Measurements from ENCODE around the gene KRTAP10-6.
"Not testable (repeated sequence)": the region's sequence is repeated elsewhere in the genome, so short reads cannot be mapped to it uniquely, and the experiment has no call there.

The KRTAP10-6 gene

DNA sequence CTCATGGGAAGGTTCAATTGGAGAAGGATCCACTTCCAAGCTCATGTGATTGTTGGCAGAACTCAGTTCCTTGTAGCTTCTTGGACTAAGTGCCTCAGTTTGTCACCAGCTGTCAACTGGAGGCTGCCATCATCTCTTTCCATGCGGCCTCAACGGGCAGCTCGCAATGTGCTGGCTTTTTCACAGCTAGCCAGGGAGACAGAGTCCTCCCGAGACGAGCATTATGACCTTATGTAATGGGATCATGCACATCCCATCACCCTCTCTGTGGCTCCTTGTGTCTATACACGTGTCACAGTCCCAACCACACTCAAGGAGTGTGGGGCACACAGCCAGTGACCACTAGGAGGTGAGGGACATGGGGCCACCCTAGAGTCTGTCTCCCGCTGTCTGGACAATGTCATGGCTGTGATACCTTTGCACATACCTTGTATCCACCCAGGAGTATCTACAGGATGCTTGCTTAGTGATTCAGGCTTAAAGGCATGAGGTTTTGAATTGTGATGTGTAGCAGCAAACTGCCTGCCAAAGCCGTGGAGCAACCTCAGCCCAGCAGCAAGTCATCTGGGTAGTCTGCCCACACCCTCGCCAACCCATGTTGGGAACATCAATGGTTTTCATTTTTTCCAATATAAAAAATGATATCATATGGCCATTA is 3.9 kb upstream of the KRTAP10-6 start:
- in situ Hi-C loops (cut with HindIII; ENCODE audit: low sequenced_read_pairs) = no loop called here
- TF ChIP-seq, protein P1, sequence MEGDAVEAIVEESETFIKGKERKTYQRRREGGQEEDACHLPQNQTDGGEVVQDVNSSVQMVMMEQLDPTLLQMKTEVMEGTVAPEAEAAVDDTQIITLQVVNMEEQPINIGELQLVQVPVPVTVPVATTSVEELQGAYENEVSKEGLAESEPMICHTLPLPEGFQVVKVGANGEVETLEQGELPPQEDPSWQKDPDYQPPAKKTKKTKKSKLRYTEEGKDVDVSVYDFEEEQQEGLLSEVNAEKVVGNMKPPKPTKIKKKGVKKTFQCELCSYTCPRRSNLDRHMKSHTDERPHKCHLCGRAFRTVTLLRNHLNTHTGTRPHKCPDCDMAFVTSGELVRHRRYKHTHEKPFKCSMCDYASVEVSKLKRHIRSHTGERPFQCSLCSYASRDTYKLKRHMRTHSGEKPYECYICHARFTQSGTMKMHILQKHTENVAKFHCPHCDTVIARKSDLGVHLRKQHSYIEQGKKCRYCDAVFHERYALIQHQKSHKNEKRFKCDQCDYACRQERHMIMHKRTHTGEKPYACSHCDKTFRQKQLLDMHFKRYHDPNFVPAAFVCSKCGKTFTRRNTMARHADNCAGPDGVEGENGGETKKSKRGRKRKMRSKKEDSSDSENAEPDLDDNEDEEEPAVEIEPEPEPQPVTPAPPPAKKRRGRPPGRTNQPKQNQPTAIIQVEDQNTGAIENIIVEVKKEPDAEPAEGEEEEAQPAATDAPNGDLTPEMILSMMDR (IDR thresholded peaks at IDR 0.05; ENCODE audit: low read depth, low read length) = no peak
- DNase-seq (ENCODE audit: low read depth, low spot score) = no peak
- H3K4me3 ChIP-seq (ENCODE audit: low read depth, low read length) = no peak overlapping the region

DNA sequence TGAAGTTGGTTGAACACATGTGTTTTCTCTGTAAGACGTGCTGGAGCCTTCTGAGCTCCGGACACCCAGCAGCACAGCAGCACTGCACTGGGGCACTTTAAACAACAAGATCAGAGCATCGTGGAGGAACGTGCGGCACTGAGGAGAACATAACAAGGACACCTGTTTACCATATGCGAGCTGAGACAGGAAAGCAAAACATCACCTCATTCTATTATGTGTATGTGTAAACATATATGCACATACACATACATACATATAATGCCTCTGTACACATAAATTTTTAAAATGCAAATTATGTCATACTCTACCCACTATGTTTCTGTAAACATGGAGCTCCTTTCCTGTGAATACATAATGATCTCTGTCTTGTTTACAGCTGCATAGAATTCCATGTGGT is 3.2 kb upstream of the KRTAP10-6 start:
- DNase-seq (ENCODE audit: low read depth, low spot score) = no peak
- in situ Hi-C loops (cut with HindIII; ENCODE audit: low sequenced_read_pairs) = no loop called here
- no peak overlapping the region for H3K4me3 ChIP-seq (ENCODE audit: low read depth, low read length)
- TF ChIP-seq, protein P1 (IDR thresholded peaks at IDR 0.05; ENCODE audit: low read depth, low read length) = no peak

DNA sequence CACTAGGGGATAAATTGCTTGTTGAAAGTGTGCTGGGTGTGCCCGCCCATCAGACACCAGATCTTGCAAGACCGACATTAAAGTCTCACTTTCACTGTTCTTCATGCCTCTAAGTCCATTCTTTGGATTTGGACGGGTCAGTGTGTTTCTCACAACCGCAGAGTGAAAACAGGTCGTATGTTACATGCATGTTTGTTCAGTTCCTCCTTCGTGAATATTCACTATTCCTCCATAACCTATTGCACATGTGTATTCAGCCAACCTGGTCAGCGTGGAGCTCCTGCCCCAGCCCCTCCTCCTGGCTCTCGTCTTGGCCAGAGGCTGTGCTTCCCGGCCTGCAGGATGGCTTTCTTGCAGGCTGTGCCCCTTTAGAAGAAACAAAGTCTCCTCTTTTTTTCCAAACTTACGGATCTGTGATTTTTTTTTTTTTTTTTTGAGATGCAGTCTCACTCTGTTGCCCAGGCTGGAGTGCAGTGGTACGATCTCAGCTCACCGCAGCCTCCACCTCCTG is 2.2 kb upstream of the KRTAP10-6 start:
- DNase-seq (ENCODE audit: low read depth, low spot score) = no peak
- in situ Hi-C loops (cut with HindIII; ENCODE audit: low sequenced_read_pairs) = no loop called here
- H3K4me3 ChIP-seq (ENCODE audit: low read depth, low read length) = no peak overlapping the region
- TF ChIP-seq, protein P1 (IDR thresholded peaks at IDR 0.05; ENCODE audit: low read depth, low read length) = no peak

DNA sequence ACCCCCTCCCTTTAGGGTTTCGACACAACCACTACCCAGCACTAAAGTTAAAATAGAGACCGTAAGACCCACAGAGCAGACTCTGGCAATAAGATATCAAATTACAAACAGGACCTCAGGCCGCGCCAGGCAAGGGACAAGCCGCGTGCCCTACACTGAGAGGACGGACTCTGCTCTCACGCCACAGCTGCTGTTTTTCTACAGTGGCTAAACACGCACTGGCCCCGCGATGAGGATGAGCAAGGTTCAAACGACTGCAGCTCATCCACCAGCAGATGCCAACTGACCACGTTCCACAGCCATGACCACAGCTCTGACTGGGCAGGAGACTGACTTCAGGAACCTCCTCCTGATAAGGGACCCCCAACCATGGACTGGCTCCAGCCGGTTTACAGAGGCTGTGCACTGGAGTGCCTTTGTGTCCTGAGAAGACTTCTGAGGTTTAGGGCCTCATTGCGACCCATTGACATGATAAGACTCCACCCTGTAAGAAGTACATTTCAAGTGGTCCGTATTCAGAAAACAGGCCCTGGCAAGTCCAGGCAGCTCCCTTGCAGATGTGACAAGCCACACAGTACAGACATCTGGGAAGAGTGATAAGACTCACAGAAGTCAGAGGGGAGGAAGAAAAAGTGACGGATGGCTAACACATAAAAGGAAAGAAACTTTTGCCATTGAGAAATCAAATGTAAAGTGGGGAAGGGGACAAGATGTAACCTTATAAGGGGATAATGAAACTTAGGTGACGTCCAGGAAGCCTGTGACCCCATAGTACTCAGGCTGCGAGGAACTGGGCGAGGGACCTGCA is 1.5 kb upstream of the KRTAP10-6 start:
- TF ChIP-seq, protein P1 (IDR thresholded peaks at IDR 0.05; ENCODE audit: low read depth, low read length) = no peak
- H3K4me3 ChIP-seq (ENCODE audit: low read depth, low read length) = no peak overlapping the region

DNA sequence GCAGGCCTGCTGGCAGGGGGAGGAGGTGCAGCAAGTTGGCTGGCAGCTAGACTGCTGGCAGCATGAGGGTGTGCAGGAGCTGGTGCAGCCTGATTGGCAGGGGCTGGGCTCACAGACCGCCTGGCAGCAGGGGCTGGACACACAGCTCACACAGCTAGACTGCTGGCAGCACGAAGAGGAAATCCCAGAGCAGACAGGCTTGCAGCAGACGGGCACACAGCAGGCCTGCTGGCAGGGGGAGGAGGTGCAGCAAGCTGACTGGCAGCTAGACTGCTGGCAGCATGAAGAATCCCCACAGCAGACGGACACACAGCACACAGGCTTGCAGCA is 539 bp downstream of the KRTAP10-6 start:
- DNase-seq (ENCODE audit: low read depth, low spot score); H3K4me3 ChIP-seq (ENCODE audit: low read depth, low read length); in situ Hi-C loops (cut with HindIII; ENCODE audit: low sequenced_read_pairs): not testable (repeated sequence)

More for the DNA sequence above, 1.5 kb upstream of the KRTAP10-6 start:
- no peak for DNase-seq (ENCODE audit: low read depth, low spot score)
- in situ Hi-C loops (cut with HindIII; ENCODE audit: low sequenced_read_pairs) = no loop called here

DNA sequence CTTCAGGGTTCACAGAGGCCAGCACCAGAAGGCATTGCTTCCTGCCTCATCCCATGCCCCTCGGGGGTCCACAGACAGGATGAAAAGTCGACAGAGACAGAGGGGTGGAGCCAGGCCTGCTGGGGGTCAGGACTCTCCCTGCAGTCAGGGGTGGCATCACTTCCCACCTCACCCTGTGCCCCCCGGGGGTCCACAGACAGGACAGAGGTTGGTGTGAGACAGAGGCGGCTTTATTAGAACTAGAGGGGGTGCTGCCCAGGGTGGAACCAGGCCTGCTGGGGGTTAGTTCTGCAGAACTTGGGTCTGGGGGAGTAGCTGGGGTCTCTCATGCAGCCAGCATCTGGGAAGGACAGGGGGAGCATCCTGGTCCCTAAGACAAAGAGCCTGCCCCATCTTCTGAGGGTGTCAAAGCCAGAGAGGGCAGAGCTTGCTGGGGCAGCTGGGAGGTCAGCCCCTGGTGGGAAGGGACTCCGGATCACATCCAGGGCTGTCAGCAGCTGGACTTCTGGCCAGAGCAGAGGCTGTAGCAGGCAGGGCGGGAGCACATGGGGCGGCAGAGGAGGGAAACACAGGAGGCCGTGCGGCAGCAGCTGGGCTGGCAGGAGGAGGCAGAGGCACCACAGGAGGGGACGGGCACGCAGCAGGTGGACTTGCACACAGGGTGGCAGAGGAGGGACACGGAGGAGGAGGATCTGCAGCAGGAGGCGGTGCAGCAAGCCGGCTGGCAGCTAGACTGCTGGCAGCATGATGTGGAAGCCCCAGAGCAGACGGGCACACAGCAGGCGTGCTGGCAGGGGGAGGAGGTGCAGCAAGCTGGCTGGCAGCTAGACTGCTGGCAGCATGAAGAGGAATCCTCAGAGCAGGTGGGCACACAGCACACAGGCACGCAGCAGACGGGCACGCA is 1.2 kb downstream of the KRTAP10-6 start:
- H3K4me3 ChIP-seq (ENCODE audit: low read depth, low read length); in situ Hi-C loops (cut with HindIII; ENCODE audit: low sequenced_read_pairs); DNase-seq (ENCODE audit: low read depth, low spot score): not testable (repeated sequence)

DNA sequence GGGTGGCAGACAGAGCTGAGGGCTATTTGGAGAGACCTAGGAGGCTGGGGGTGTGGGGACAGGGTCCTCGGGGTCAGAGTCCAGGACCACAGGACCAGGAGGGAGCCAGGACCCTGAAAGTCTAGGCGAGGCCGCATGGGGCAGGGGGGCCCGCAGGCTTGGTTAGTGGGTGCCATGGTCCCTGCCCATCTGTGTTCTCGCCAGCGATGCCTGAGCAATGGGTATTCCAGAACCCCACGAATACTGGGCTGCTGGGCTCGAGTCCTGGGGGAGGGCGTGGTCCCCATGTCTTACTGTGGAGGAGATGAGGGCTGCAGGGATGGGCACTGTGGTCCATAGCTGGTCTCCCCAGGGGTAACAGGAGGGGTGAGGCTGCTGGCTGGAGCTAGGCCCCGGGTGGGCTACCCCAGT is 2.0 kb downstream of the KRTAP10-6 start:
- TF ChIP-seq, protein P1 (IDR thresholded peaks at IDR 0.05; ENCODE audit: low read depth, low read length) = no peak
- H3K4me3 ChIP-seq (ENCODE audit: low read depth, low read length) = no peak overlapping the region
- no peak for DNase-seq (ENCODE audit: low read depth, low spot score)
- in situ Hi-C loops (cut with HindIII; ENCODE audit: low sequenced_read_pairs) = no loop called here

Measured in astrocyte of the spinal cord (primary cell).